ENCODE results near the gene CDK14. TPM values are rescaled to one million over a fixed set of nuclear protein-coding genes. Genes with fewer than 3 reads are reported as not detected.

CDK14 gene
- total RNA-seq, 2 donors from 2014 or later = 5.1 to 5.5 TPM

Other genes with a start within 250 kb of the CDK14 start
- gene GTPBP10, start 249.6 kb upstream of the CDK14 start, total RNA-seq = 10 to 100 TPM; 16.2 to 21.2 TPM
- gene CLDN12, start 192.9 kb upstream of the CDK14 start, total RNA-seq = 10 to 100 TPM; 68.2 to 71.1 TPM
- gene PTTG1IP2, start 126.7 kb upstream of the CDK14 start, total RNA-seq = not detected

Data from left colon (tissue), 2 donors.